Karpas-422 (cell line): ENCODE measurements around the gene CTNNA2. TPM values are rescaled to one million over a fixed set of nuclear protein-coding genes. Genes with fewer than 3 reads are reported as not detected.
"Not testable (repeated sequence)": the region's sequence is repeated elsewhere in the genome, so short reads cannot be mapped to it uniquely, and the experiment has no call there.

ENCODE experiments used
- DNase-seq: peaks from one replicate; pipeline ENCODE4 v3.0.0-alpha.2; 2015
- H2AFZ ChIP-seq: fragments of 200-600 bp; sonication (generic); 2 replicates; pipeline ENCODE4 v1.6.1; 2014; ENCODE audit warnings: antibody characterized with exemption, low read length, mixed read lengths
- H3K27ac ChIP-seq: fragments of 200-600 bp; sonication (generic); 2 replicates; pipeline ENCODE4 v1.5.1; 2014; ENCODE audit warnings: mild to moderate bottlenecking, low read length, moderate library complexity
- H3K27me3 ChIP-seq: fragments of 200-600 bp; sonication (generic); 2 replicates; pipeline ENCODE4 v1.6.1; 2014; ENCODE audit warnings: low read length, mixed read lengths
- H3K36me3 ChIP-seq: fragments of 200-600 bp; sonication (generic); 2 replicates; pipeline ENCODE4 v1.6.1; 2014; ENCODE audit warnings: low read length, mixed read lengths; ENCODE audit not compliant: insufficient read depth
- H3K4me1 ChIP-seq: fragments of 200-600 bp; sonication (generic); 2 replicates; pipeline ENCODE4 v1.6.1; 2014; ENCODE audit warnings: mild to moderate bottlenecking, low read length, mixed read lengths
- H3K4me2 ChIP-seq: fragments of 200-600 bp; sonication (generic); 2 replicates; pipeline ENCODE4 v1.6.1; 2014; ENCODE audit warnings: low read length, low read depth, mild to moderate bottlenecking; ENCODE audit not compliant: poor library complexity, severe bottlenecking
- H3K4me3 ChIP-seq: fragments of 200-600 bp; sonication (generic); 2 replicates; pipeline ENCODE4 v1.5.1; 2014; ENCODE audit warnings: mild to moderate bottlenecking, antibody characterized with exemption, low read length, mixed read lengths
- H3K79me2 ChIP-seq: fragments of 200-600 bp; sonication (generic); 2 replicates; pipeline ENCODE4 v1.6.1; 2014; ENCODE audit warnings: mild to moderate bottlenecking, low read length, mixed read lengths
- H3K9ac ChIP-seq: fragments of 200-600 bp; sonication (generic); 2 replicates; pipeline ENCODE4 v1.6.0; 2014; ENCODE audit warnings: low read length
- H3K9me2 ChIP-seq: fragments of 200-600 bp; sonication (generic), shearing (Covaris generic); replicated peaks from 2 replicates; pipeline ENCODE4 v1.6.0; 2014; ENCODE audit warnings: mild to moderate bottlenecking, low read length, moderate library complexity; ENCODE audit not compliant: insufficient read depth
- H3K9me3 ChIP-seq: fragments of 300-700, 200-600 bp; sonication (generic); 2 replicates; pipeline ENCODE4 v1.6.1; 2014; ENCODE audit warnings: low read length, mixed read lengths
- H4K20me1 ChIP-seq: fragments of 200-600 bp; sonication (generic); 2 replicates; pipeline ENCODE4 v1.6.1; 2014; ENCODE audit warnings: mild to moderate bottlenecking, antibody characterized with exemption, low read length, low read depth; ENCODE audit not compliant: insufficient read depth
- total RNA-seq: library from RNA; depleted of rRNA; stranded (reverse); fragments of >200 nt; shearing (Covaris generic); gene quantifications from 2 replicates; pipeline ENCODE4 v1.2.3, GENCODE V29; 2014; ENCODE audit warnings: low replicate concordance

The CTNNA2 gene
- total RNA-seq, 1 experiment from 2014 or later = not detected

GRCh38 chr2:80195034-80195433 is 682.2 kb downstream of the CTNNA2 start:
- Histone ChIP-seq H3K4me2 (no peak overlapping the region), H4K20me1 (no peaks in the 10 kb centered on the region), H3K4me3 (no peak overlapping the region), H3K36me3 (no peaks in the 10 kb centered on the region), H3K27ac (no peak overlapping the region), H3K9me3 (no peaks in the 10 kb centered on the region), H3K4me1 (peaks cover 15% of the 10 kb centered on the region), H2AFZ (no peak overlapping the region), H3K79me2 (no peaks in the 10 kb centered on the region), H3K27me3 (no peaks in the 10 kb centered on the region; the same call in 1 of the 2 replicates), H3K9me2 (no peaks in the 10 kb centered on the region; the same call in 1 of the 2 replicates), H3K9ac (no peak overlapping the region)
- no peak for DNase-seq

GRCh38 chr2:80198042-80198441 is 685.2 kb downstream of the CTNNA2 start:
- H3K4me1 ChIP-seq = peaks cover 15% of the 10 kb centered on the region
- no peaks in the 10 kb centered on the region for H3K79me2 ChIP-seq
- H3K4me2 ChIP-seq = no peak overlapping the region
- no peaks in the 10 kb centered on the region for H4K20me1 ChIP-seq
- no peak overlapping the region for H3K27ac ChIP-seq
- no peak overlapping the region for H3K4me3 ChIP-seq
- H3K36me3 ChIP-seq = no peaks in the 10 kb centered on the region
- H2AFZ ChIP-seq = no peak overlapping the region
- H3K9me3 ChIP-seq = no peaks in the 10 kb centered on the region
- H3K9me2 ChIP-seq = no peaks in the 10 kb centered on the region; the same call in 1 of the 2 replicates
- no peaks in the 10 kb centered on the region; the same call in 1 of the 2 replicates for H3K27me3 ChIP-seq
- no peak overlapping the region for H3K9ac ChIP-seq
- no peak for DNase-seq

- Histone ChIP-seq H2AFZ (no peak overlapping the region), H3K4me2 (no peak overlapping the region), H3K27ac (no peak overlapping the region), H3K27me3 (no peaks in the 10 kb centered on the region; the same call in 1 of the 2 replicates), H3K9ac (no peak overlapping the region), H3K4me3 (no peak overlapping the region), H3K36me3 (no peaks in the 10 kb centered on the region), H3K9me3 (no peaks in the 10 kb centered on the region), H3K4me1 (peaks cover 9% of the 10 kb centered on the region), H3K79me2 (no peaks in the 10 kb centered on the region), H4K20me1 (no peaks in the 10 kb centered on the region), H3K9me2 (no peaks in the 10 kb centered on the region; the same call in 1 of the 2 replicates)
- no peak for DNase-seq
Measured at GRCh38 chr2:80199504-80199903, 686.7 kb downstream of the CTNNA2 start.

- H3K4me3 ChIP-seq, H4K20me1 ChIP-seq, H3K27ac ChIP-seq, H3K4me1 ChIP-seq, H3K9me2 ChIP-seq, H2AFZ ChIP-seq, DNase-seq, H3K79me2 ChIP-seq, H3K27me3 ChIP-seq, H3K9me3 ChIP-seq, H3K36me3 ChIP-seq, H3K9ac ChIP-seq, H3K4me2 ChIP-seq: not testable (repeated sequence)
Measured at GRCh38 chr2:80203929-80204328, 691.1 kb downstream of the CTNNA2 start.

- no peaks in the 10 kb centered on the region for H3K9me2 ChIP-seq
- H4K20me1 ChIP-seq = no peaks in the 10 kb centered on the region
- H2AFZ ChIP-seq = no peak overlapping the region
- no peak overlapping the region for H3K4me2 ChIP-seq
- no peaks in the 10 kb centered on the region for H3K36me3 ChIP-seq
- H3K27me3 ChIP-seq = no peaks in the 10 kb centered on the region
- H3K4me3 ChIP-seq = no peak overlapping the region
- no peak overlapping the region for H3K27ac ChIP-seq
- H3K4me1 ChIP-seq = no peaks in the 10 kb centered on the region
- no peak overlapping the region for H3K9ac ChIP-seq
- H3K79me2 ChIP-seq = no peaks in the 10 kb centered on the region
- H3K9me3 ChIP-seq = no peaks in the 10 kb centered on the region
- no peak for DNase-seq
Measured at GRCh38 chr2:80205498-80205897, 692.6 kb downstream of the CTNNA2 start.

- Histone ChIP-seq H3K4me3 (no peak overlapping the region), H3K9me3 (no peaks in the 10 kb centered on the region), H3K9ac (no peak overlapping the region), H3K36me3 (no peaks in the 10 kb centered on the region), H4K20me1 (no peaks in the 10 kb centered on the region), H3K4me2 (no peak overlapping the region), H3K79me2 (no peaks in the 10 kb centered on the region), H3K4me1 (no peaks in the 10 kb centered on the region), H3K27ac (no peak overlapping the region), H3K27me3 (no peaks in the 10 kb centered on the region), H3K9me2 (no peaks in the 10 kb centered on the region), H2AFZ (no peak overlapping the region)
- no peak for DNase-seq
Measured at GRCh38 chr2:80209458-80209857, 696.6 kb downstream of the CTNNA2 start.

- Histone ChIP-seq H3K79me2 (no peaks in the 10 kb centered on the region), H3K9ac (no peak overlapping the region), H3K36me3 (no peaks in the 10 kb centered on the region), H3K4me3 (no peak overlapping the region), H3K4me1 (no peaks in the 10 kb centered on the region), H4K20me1 (no peaks in the 10 kb centered on the region), H3K9me2 (no peaks in the 10 kb centered on the region), H3K4me2 (no peak overlapping the region), H3K27ac (no peak overlapping the region), H2AFZ (no peak overlapping the region), H3K9me3 (no peaks in the 10 kb centered on the region), H3K27me3 (no peaks in the 10 kb centered on the region)
- DNase-seq = no peak
Measured at GRCh38 chr2:80217446-80217845, 704.6 kb downstream of the CTNNA2 start.

GRCh38 chr2:80222644-80223043 is 709.8 kb downstream of the CTNNA2 start:
- Histone ChIP-seq H2AFZ (no peak overlapping the region), H3K9me2 (no peaks in the 10 kb centered on the region), H3K9me3 (no peaks in the 10 kb centered on the region), H3K9ac (no peak overlapping the region), H3K27ac (no peak overlapping the region), H3K36me3 (no peaks in the 10 kb centered on the region), H3K4me3 (no peak overlapping the region), H3K4me2 (no peak overlapping the region), H4K20me1 (no peaks in the 10 kb centered on the region), H3K4me1 (no peaks in the 10 kb centered on the region), H3K79me2 (no peaks in the 10 kb centered on the region), H3K27me3 (no peaks in the 10 kb centered on the region)
- no peak for DNase-seq

GRCh38 chr2:80231421-80231820 is 718.6 kb downstream of the CTNNA2 start:
- no peak for DNase-seq

More at GRCh38 chr2:80231421-80231820, 718.6 kb downstream of the CTNNA2 start:
- Histone ChIP-seq H3K79me2 (no peaks in the 10 kb centered on the region), H3K9ac (no peak overlapping the region), H3K9me3 (no peaks in the 10 kb centered on the region), H3K4me2 (no peak overlapping the region), H4K20me1 (no peaks in the 10 kb centered on the region), H3K4me1 (peaks cover 3% of the 10 kb centered on the region; the same call in 1 of the 2 replicates), H3K4me3 (no peak overlapping the region), H3K27ac (no peak overlapping the region), H3K9me2 (no peaks in the 10 kb centered on the region), H2AFZ (no peak overlapping the region), H3K36me3 (no peaks in the 10 kb centered on the region), H3K27me3 (no peaks in the 10 kb centered on the region)
